ENCODE measurements around the gene PRAMEF11. TPM values are rescaled to one million over a fixed set of nuclear protein-coding genes. Genes with fewer than 3 reads are reported as not detected.
"Not testable (repeated sequence)": the region's sequence is repeated elsewhere in the genome, so short reads cannot be mapped to it uniquely, and the experiment has no call there.

PRAMEF11 gene
- total RNA-seq = not detected

DNA sequence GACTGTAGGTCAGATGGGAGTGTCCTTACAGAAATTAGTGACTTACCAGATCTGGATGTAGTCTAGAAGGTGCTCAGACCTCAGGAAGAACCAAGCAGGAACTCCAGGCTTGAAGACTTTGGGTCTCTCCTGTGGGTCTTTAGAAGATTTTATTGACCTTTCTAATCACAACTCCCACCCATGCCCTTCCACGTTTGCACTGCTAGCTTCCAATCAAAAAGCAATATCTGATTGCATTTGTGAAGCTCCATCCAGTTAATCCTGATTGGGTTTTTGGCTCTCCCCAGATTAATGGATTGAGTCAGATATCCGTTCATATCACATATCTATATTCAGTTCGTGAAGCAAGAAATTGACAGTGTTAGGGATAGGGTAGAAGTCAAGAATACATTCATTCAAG lies at the start of gene PRAMEF11:
TSS of gene PRAMEF11 (minus strand) at position 101 of the 400 bp plus-strand sequence. CDS start 2,621 bp downstream, outside the sequence.
- POLR2A ChIA-PET; H3K36me3 Mint-ChIP-seq (ENCODE audit: low read depth); H3K27me3 Mint-ChIP-seq (ENCODE audit: low read depth); DNase-seq; H3K4me1 Mint-ChIP-seq (ENCODE audit: low read depth); H3K9me3 Mint-ChIP-seq (ENCODE audit: insufficient read depth); H3K4me3 Mint-ChIP-seq; H3K27ac Mint-ChIP-seq; CTCF ChIA-PET; ATAC-seq: not testable (repeated sequence)

DNA sequence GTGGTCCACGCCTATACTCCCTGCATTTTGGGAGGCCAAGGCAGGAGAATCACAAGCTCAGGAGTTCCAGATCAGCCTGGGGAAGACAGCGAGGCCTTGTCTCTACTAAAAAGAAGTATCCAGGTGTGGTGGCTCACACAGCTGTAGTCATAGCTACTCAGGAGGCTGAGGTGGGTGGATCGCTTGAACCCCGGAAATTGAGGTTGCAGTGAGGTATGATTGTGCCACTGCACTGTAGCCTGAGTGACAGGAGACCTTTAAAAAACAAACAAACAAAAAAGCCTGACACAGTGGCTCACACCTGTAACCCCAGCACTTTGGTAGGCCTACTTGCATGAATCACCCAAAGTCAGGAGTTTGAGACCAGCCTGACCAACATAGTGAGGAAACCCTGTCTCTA lies 47.2 kb upstream of the PRAMEF11 start:
- H3K27me3 Mint-ChIP-seq (ENCODE audit: low read depth); DNase-seq; ATAC-seq; H3K4me3 Mint-ChIP-seq; H3K9me3 Mint-ChIP-seq (ENCODE audit: insufficient read depth); H3K36me3 Mint-ChIP-seq (ENCODE audit: low read depth); H3K4me1 Mint-ChIP-seq (ENCODE audit: low read depth); CTCF ChIA-PET; H3K27ac Mint-ChIP-seq; POLR2A ChIA-PET: not testable (repeated sequence)

DNA sequence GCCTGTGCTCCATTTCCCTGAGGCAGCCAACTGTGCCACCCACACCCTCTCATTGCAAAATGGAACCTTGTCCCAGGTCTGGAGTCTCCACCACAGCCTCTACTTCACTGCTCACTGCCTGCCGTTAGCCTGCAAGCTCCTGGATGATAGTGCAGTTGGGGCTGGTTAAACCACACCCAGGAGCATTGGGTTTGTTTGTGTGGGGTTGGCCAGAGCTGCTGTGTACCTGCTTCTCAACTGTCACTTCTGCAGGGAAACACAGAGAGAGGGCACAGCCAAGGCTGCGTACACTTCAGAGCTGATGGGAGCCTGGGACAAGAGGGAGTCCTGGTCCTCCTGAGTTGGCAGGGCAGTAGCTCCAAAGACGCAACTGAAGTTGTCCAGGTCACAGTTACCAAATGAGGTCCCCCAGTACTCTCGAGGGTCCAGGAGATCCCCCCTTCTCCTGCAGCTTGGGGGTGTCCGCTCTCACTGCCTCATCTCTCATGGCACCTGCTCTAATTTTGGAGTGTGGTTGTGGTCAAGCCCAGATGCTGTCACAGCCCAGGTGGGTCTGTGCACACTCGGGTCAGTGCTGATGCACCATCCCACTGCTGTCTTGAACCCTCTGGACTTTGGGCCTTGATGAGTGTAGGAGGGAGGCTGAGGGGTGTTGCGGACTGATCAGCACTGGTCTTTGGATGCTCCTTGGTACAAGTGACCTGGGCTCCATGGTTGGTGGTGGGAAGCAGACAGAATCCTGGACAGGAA lies 32.1 kb upstream of the PRAMEF11 start:
- POLR2A ChIA-PET = not testable (repeated sequence)

DNA sequence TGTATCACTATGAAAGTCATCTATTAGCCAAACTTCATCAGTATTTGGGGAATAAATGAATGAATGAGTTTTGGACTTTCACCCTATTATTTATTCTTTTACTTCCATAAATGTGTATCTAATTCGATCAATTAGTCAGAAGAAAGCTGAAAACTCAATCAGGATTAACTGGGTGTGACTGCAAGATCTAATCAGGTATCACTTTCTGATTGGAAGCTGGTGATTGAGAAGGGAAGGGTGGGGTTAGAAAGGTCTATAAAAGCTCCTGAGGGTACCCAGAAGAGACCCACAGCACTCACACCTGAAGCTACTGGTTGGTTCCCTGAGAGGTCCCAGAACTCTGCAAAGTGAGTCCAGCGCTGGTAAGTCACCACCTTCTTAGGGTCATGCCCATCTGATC lies 25.6 kb upstream of the PRAMEF11 start, which contains the start of gene PRAMEF2:
TSS of gene PRAMEF2 (plus strand) at position 301 of the 400 bp plus-strand sequence. CDS start 1,924 bp downstream, outside the sequence.
- H3K4me3 Mint-ChIP-seq; DNase-seq; CTCF ChIA-PET; H3K9me3 Mint-ChIP-seq (ENCODE audit: insufficient read depth); H3K36me3 Mint-ChIP-seq (ENCODE audit: low read depth); H3K27ac Mint-ChIP-seq; H3K4me1 Mint-ChIP-seq (ENCODE audit: low read depth); POLR2A ChIA-PET; H3K27me3 Mint-ChIP-seq (ENCODE audit: low read depth); ATAC-seq: not testable (repeated sequence)

More for the DNA sequence above, 32.1 kb upstream of the PRAMEF11 start:
- H3K4me1 Mint-ChIP-seq (ENCODE audit: low read depth); H3K36me3 Mint-ChIP-seq (ENCODE audit: low read depth); H3K27ac Mint-ChIP-seq; H3K4me3 Mint-ChIP-seq; H3K27me3 Mint-ChIP-seq (ENCODE audit: low read depth); ATAC-seq; H3K9me3 Mint-ChIP-seq (ENCODE audit: insufficient read depth); DNase-seq; CTCF ChIA-PET: not testable (repeated sequence)

DNA sequence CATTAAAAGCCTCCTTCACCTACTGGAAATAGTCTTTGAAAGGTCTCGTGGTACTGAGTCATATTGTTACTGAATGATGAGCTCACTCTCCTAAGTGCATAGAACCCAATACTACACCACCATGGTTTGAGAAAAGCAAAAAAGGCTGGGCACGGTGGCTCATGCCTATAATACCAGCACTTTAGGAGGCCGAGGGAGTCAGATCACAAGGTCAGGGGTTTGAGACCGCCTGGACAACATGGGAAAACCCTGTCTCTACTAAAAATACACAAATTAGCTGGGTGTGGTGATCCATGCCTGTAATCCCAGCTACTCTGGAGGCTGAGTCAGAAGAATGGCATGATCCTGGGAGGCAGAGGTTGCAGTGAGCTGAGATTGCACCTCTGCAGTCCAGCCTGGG lies 20.6 kb upstream of the PRAMEF11 start:
- H3K36me3 Mint-ChIP-seq (ENCODE audit: low read depth) = no peaks in the 10 kb centered on the region
- no peaks in the 10 kb centered on the region for H3K9me3 Mint-ChIP-seq (ENCODE audit: insufficient read depth)
- no peak overlapping the region for H3K4me3 Mint-ChIP-seq
- ATAC-seq (no peak), DNase-seq (no peak)
- no peaks in the 10 kb centered on the region for H3K4me1 Mint-ChIP-seq (ENCODE audit: low read depth)
- peaks cover 3% of the 10 kb centered on the region for H3K27me3 Mint-ChIP-seq (ENCODE audit: low read depth)
- ChIA-PET CTCF (no interaction called here), POLR2A (no interaction called here)
- no peak overlapping the region for H3K27ac Mint-ChIP-seq

DNA sequence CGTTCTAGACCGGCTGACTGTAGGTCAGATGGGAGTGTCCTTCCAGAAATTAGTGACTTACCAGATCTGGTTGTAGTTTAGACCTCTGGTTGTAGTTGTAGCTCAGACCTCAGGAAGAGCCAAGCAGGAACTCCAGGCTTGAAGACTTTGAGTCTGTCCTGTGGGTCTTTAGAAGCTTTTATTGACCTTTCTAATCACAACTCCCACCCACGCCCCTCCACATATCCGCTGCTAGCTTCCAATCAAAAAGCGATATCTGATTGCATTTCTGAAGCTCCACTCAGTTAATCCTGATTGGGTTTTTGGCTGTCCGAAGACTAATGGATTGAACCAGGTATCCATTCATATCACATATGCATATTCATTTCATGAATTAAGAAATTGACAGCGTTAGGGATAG lies 17.4 kb upstream of the PRAMEF11 start, which contains the start of gene HNRNPCL1:
TSS of gene HNRNPCL1 (minus strand) at position 101 of the 400 bp plus-strand sequence. CDS start 431 bp downstream, outside the sequence.
- H3K27ac Mint-ChIP-seq; H3K9me3 Mint-ChIP-seq (ENCODE audit: insufficient read depth); CTCF ChIA-PET: not testable (repeated sequence)

DNA sequence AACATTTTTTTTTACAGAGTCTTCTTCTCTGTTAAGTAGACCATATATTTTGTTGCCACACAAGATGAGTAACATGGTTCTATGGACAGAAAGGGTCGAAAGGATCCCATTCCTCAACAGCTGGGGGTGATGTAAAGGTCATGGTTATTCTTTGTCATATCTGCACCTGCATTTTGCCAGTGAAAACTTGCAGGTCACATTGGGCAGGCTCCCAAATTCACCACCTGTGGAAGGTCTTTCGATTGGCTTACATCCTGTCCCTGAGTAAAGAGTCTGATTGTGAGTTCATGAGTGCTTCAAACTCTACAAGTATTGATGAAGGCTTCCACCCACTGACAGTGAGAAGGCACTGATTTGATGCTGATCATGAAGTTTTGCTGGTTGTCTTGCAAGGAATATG lies 2.0 kb upstream of the PRAMEF11 start:
- H3K27me3 Mint-ChIP-seq (ENCODE audit: low read depth); POLR2A ChIA-PET: not testable (repeated sequence)

More for the DNA sequence above, 17.4 kb upstream of the PRAMEF11 start, which contains the start of gene HNRNPCL1:
- H3K36me3 Mint-ChIP-seq (ENCODE audit: low read depth); POLR2A ChIA-PET; ATAC-seq; H3K4me3 Mint-ChIP-seq; H3K4me1 Mint-ChIP-seq (ENCODE audit: low read depth); DNase-seq; H3K27me3 Mint-ChIP-seq (ENCODE audit: low read depth): not testable (repeated sequence)

DNA sequence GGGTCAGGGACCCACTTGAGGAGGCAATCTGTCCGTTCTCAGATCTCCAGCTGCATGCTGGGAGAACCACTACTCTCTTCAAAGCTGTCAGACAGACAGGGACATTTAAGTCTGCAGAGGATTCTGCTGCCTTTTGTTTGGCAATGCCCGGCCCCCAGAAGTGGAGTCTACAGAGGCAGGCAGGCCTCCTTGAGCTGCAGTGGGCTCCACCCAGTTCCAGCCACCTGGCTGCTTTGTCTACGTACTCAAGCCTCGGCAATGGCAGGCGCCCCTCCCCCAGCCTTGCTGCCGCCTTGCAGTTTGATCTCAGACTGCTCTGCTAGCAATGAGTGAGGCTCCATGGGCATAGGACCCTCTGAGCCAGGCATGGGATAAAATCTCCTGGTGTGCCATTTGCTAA lies 12.1 kb downstream of the PRAMEF11 start:
- not testable (repeated sequence) for H3K27ac Mint-ChIP-seq; H3K9me3 Mint-ChIP-seq (ENCODE audit: insufficient read depth); H3K4me3 Mint-ChIP-seq

More for the DNA sequence above, 2.0 kb upstream of the PRAMEF11 start:
- H3K4me3 Mint-ChIP-seq; DNase-seq; ATAC-seq; H3K36me3 Mint-ChIP-seq (ENCODE audit: low read depth); CTCF ChIA-PET; H3K4me1 Mint-ChIP-seq (ENCODE audit: low read depth); H3K9me3 Mint-ChIP-seq (ENCODE audit: insufficient read depth); H3K27ac Mint-ChIP-seq: not testable (repeated sequence)

DNA sequence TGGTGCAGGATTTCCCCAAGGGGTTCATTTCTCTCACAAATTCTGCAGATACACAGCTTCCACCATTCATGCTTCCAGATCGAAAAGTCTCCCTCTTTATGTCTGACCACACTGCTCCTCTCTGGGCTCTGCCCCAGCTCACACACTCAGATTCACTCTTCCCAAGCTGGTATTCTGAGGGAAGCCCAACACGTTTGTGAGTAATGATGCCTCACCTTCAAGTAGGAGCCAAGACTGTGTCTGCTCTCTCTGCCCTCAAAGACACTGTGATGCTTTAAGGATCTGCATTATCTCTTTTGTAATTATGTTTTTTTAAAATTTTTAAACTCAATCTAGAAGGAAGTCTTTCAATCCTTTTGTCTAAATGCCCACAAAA lies 19.8 kb downstream of the PRAMEF11 start:
- Mint-ChIP-seq H3K36me3 (ENCODE audit: low read depth) (no peaks in the 10 kb centered on the region), H3K27ac (no peak overlapping the region), H3K9me3 (ENCODE audit: insufficient read depth) (no peaks in the 10 kb centered on the region), H3K4me3 (no peak overlapping the region), H3K4me1 (ENCODE audit: low read depth) (no peaks in the 10 kb centered on the region), H3K27me3 (ENCODE audit: low read depth) (peaks cover 8% of the 10 kb centered on the region)
- DNase-seq (no peak), ATAC-seq (no peak)
- ChIA-PET POLR2A (no interaction called here), CTCF (no interaction called here)

More for the DNA sequence above, 12.1 kb downstream of the PRAMEF11 start:
- H3K27me3 Mint-ChIP-seq (ENCODE audit: low read depth); ATAC-seq; POLR2A ChIA-PET; H3K36me3 Mint-ChIP-seq (ENCODE audit: low read depth); DNase-seq; H3K4me1 Mint-ChIP-seq (ENCODE audit: low read depth); CTCF ChIA-PET: not testable (repeated sequence)

DNA sequence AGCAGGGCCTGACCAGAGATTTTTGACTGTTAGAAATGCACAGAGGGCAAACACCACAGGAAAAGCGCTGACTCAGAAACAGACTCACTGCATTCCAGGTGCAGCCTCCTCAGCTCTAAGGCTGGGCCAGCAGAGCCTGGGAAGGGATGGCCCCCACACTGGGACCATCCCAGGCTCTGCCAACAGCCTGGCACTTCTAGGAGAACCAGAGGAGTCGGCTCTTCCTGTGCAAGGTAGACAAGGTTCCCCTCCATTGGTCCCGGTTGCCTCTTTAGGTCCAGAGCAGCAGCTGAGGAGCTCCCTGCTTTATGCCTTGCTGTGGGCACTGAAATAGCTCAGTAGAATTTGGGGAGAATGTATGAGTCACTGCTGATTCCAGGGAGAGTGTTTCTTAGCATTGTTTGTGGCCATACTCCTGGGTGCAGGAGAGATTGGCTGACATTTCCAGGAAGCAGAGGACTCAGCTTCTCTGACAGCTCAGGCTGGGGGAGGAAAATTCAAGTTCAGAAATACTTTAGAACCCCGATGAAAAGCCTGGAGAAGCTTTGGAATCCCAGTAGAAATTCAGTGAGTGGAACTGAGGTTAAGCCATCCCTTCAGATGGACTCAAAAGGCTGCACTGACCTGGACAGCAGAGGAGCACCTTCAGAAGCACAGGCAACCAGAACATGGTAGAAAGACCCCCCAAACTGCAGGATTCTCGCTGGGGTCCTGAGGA lies 20.4 kb downstream of the PRAMEF11 start:
- no peak for DNase-seq
- H3K4me1 Mint-ChIP-seq (ENCODE audit: low read depth) = no peaks in the 10 kb centered on the region
- no peaks in the 10 kb centered on the region for H3K36me3 Mint-ChIP-seq (ENCODE audit: low read depth)
- CTCF ChIA-PET = no interaction called here
- no peak overlapping the region for H3K27ac Mint-ChIP-seq
- ATAC-seq = no peak
- peaks cover 8% of the 10 kb centered on the region for H3K27me3 Mint-ChIP-seq (ENCODE audit: low read depth)
- H3K4me3 Mint-ChIP-seq = no peak overlapping the region
- POLR2A ChIA-PET = no interaction called here
- H3K9me3 Mint-ChIP-seq (ENCODE audit: insufficient read depth) = no peaks in the 10 kb centered on the region

DNA sequence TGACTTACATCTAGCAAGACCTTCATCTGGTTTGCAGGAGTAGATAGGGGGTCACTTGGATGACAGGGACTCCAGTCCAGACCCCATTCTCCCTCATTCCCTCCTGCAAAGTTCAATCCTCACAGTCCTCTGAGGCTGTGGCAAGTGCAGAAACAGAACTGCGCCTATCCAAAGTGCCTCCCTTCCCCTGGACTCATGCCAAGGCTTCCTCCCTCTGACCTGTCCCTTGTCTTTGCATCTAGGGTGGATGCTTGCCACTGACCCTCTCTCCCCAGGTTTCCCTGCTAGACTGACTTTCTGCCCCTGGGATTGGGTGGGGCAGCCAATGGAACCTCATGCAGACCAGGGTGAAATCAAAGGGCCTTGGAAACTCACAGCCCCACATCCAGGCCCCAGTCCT lies 21.3 kb downstream of the PRAMEF11 start:
- Mint-ChIP-seq H3K27me3 (ENCODE audit: low read depth) (peaks cover 11% of the 10 kb centered on the region), H3K4me3 (no peak overlapping the region), H3K9me3 (ENCODE audit: insufficient read depth) (no peaks in the 10 kb centered on the region), H3K4me1 (ENCODE audit: low read depth) (no peaks in the 10 kb centered on the region), H3K36me3 (ENCODE audit: low read depth) (no peaks in the 10 kb centered on the region), H3K27ac (no peak overlapping the region)
- ATAC-seq = no peak
- CTCF ChIA-PET = no interaction called here
- DNase-seq = no peak
- POLR2A ChIA-PET = no interaction called here

DNA sequence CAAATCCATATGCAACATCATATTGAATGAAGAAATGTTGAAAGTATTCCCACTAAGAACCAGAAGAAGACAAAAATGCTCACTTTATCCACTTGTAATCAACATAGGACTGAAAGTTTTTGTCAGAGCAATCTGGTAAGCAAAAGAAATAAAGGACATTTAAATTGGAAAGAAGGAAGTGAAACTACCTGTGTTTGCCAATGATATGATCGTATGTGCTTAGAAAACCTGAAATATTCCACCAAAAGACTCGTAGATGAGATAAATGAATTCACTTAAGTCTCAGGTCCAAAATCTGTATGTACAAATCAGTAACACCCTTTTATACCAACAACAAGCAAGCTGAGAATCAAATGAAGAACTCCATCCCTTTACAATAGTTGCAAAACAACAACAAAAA lies 31.5 kb downstream of the PRAMEF11 start:
- Mint-ChIP-seq H3K36me3 (ENCODE audit: low read depth) (no peaks in the 10 kb centered on the region), H3K27ac (no peak overlapping the region)

More for the DNA sequence above, 31.5 kb downstream of the PRAMEF11 start:
- Mint-ChIP-seq H3K4me3 (no peak overlapping the region), H3K27me3 (ENCODE audit: low read depth) (peaks cover 14% of the 10 kb centered on the region), H3K4me1 (ENCODE audit: low read depth) (no peaks in the 10 kb centered on the region), H3K9me3 (ENCODE audit: insufficient read depth) (no peaks in the 10 kb centered on the region)
- no peak for DNase-seq
- ATAC-seq = no peak
- ChIA-PET POLR2A (no interaction called here), CTCF (no interaction called here)
